GM18861 (cell line): ENCODE data around the gene MECR.
A peak's percentile ranks its signal among the peaks of the same experiment; 100 is the strongest.

Experiments used
- ATAC-seq: cut with Tn5 transposase; IDR thresholded peaks from one replicate; pipeline ENCODE4 v1.9.1; 2021; ENCODE audit not compliant: unreplicated experiment

MECR gene

GRCh38 chr1:29202584-29203340 lies 28.0 kb downstream of the MECR start:
- ATAC-seq, result peak; percentile 60

GRCh38 chr1:29202053-29202452 lies 28.7 kb downstream of the MECR start:
- no peak for ATAC-seq

- ATAC-seq, result no peak
Observed at GRCh38 chr1:29201595-29202051, 29.1 kb downstream of the MECR start.

- no peak for ATAC-seq
Observed at GRCh38 chr1:29200906-29201594, 29.7 kb downstream of the MECR start.

- ATAC-seq, result no peak
Observed at GRCh38 chr1:29197993-29198392, 32.7 kb downstream of the MECR start.

- ATAC-seq, result no peak
Observed at GRCh38 chr1:29197590-29197924, 33.2 kb downstream of the MECR start.

GRCh38 chr1:29196863-29197589 lies 33.7 kb downstream of the MECR start:
- no peak for ATAC-seq

GRCh38 chr1:29195881-29196291 lies 34.8 kb downstream of the MECR start:
- ATAC-seq, result no peak

GRCh38 chr1:29193879-29194455 lies 36.8 kb downstream of the MECR start:
- ATAC-seq, result no peak

GRCh38 chr1:29190718-29191117 lies 40.0 kb downstream of the MECR start:
- ATAC-seq, result no peak

GRCh38 chr1:29186707-29187106 lies 44.0 kb downstream of the MECR start:
- no peak for ATAC-seq

- ATAC-seq, result no peak
Observed at GRCh38 chr1:29186252-29186651, 44.5 kb downstream of the MECR start.

- no peak for ATAC-seq
Observed at GRCh38 chr1:29183287-29183686, 47.4 kb downstream of the MECR start.

- peak; percentile 75 for ATAC-seq
Observed at GRCh38 chr1:29181413-29182225, 49.1 kb downstream of the MECR start, which contains the start of gene SRSF4. TSS of gene SRSF4 (minus strand) at chr1:29181900. CDS start at chr1:29181752, 148 bp downstream.

- no peak for ATAC-seq
Observed at GRCh38 chr1:29180497-29181412, 50.0 kb downstream of the MECR start.

GRCh38 chr1:29179641-29180184 lies 51.0 kb downstream of the MECR start:
- no peak for ATAC-seq

GRCh38 chr1:29177022-29177705 lies 53.6 kb downstream of the MECR start:
- ATAC-seq, result no peak

- ATAC-seq, result no peak
Observed at GRCh38 chr1:29176576-29176975, 54.2 kb downstream of the MECR start.
